OCI-LY1 (cell line): ENCODE results near the gene NOG.

Experiments
- CTCF ChIP-seq: fragments of 200-600 bp; sonication (generic), shearing (Covaris generic); IDR thresholded peaks from 2 replicates; pipeline ENCODE4 v1.5.1; 2017; ENCODE audit warnings: mild to moderate bottlenecking, antibody characterized with exemption, low read length, moderate library complexity, mixed read lengths
- EZH2 ChIP-seq: fragments of 200-600 bp; sonication (generic), shearing (Covaris generic); IDR thresholded peaks from 2 replicates; pipeline ENCODE4 v1.8.0; 2017; ENCODE audit warnings: borderline replicate concordance, mixed run types, mild to moderate bottlenecking, antibody characterized with exemption, low read length, moderate library complexity, mixed read lengths

- no peak for TF ChIP-seq CTCF
- TF ChIP-seq EZH2: no peak
Observed at GRCh38 chr17:56587298-56587697, 6.2 kb upstream of the NOG start.
